GM18858 (cell line): Measurements from ENCODE around the gene LOXL3.

Experiments
- ATAC-seq: cut with Tn5 transposase; IDR thresholded peaks from one replicate; pipeline ENCODE4 v1.9.1; 2021; ENCODE audit not compliant: unreplicated experiment

LOXL3 gene

DNA sequence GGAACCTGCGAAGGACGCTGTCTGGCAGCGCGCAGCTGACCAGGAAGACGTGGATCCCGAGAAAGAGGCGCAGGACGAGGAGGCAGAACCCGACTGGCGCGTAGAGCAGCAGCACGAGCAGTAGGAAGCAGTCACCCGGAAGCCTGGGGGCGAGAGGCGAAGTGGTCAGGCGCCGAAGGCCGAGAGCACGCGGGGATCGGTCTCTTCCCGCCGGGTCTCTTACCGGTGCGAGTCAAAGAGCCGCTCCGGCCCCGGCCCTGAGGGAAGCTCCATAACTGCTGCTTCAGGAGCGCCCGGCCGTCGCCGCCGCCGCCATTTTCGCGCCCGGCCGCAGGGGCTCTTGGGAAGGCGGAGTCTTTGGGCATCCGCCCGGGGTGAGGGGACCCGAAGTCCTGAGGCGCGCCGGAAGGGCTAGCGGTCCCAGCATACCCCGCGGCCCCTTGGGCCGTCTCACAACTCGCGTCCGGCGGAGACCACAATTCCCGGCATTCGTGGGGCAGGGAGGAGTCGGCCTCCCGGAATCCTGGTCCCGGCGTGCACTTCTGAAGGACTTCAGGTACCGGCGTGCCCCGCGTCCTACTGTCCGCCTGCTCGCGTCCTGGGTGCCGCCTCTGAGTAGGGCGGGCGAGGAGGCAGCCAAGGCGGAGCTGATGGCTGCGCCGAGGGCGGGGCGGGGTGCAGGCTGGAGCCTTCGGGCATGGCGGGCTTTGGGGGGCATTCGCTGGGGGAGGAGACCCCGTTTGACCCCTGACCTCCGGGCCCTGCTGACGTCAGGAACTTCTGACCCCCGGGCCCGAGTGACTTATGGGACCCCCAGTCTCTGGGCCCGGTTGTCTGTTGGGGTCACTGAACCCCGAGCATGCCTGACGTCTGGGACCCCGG, 24.1 kb downstream of the LOXL3 start, which contains the start of the genes AUP1 and HTRA2:
Gene AUP1 (minus strand): TSS at position 350 of the 882 bp plus-strand sequence. CDS start 77 bp downstream, at position 273.
Gene HTRA2 (plus strand): TSS at position 577 of the 882 bp plus-strand sequence. CDS start 74 bp downstream, at position 651.
- peak; percentile 76 for ATAC-seq

DNA sequence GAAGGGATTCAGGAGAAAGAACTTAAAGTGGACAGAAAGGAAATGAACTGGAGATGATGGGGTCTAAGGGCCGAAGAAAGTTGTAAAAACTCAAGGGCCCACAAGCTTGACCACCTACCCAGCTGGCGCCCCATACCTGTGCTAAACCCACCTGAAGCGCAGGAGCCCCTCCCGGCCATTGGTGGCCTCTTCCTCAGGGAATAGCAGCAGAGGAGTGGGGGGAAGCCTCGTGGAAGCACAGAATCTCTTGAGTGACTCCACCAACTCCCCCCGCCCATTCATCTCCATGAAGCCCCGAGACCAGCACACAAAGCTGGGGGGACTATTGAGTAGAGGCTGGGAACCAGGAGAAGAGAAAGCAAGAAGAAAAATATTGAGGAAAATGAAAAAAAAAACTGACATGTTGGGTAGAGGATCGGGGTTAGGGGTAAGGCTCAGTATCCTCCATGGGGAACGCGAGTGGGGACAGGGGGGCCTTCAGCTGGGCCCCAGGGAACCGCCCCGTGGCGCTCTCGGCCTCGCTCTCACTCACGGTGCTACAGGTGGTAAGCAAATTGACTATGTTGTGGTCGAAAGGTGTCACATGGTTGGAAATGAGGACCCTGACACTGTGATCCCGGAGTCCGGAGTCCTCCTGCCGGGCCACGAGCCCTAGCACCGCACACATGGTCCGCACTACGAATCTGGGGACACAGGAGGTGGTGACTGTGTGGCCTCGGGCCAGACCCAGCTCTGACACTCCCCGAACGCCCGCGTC, 25.0 kb downstream of the LOXL3 start:
- no peak for ATAC-seq

DNA sequence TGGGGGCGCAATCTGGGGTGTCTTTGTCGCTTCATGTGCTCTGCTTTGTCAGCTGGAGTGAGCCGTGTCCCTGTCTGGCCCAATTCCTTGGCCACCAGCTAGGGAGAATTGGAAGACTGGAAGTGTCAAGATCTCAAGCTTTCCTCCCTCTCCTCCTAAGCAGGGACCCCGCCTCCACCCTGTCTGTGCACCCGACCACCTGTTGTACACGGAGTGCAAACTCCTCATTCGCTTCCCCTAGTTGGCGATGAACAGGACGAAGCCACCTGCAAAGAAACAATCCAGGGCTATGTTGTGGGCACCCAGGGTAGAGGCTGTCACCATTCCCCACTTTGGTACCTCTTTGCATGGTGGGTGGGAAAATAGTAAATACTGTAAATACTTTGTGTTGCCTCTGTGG, 26.0 kb downstream of the LOXL3 start:
- ATAC-seq, result no peak

DNA sequence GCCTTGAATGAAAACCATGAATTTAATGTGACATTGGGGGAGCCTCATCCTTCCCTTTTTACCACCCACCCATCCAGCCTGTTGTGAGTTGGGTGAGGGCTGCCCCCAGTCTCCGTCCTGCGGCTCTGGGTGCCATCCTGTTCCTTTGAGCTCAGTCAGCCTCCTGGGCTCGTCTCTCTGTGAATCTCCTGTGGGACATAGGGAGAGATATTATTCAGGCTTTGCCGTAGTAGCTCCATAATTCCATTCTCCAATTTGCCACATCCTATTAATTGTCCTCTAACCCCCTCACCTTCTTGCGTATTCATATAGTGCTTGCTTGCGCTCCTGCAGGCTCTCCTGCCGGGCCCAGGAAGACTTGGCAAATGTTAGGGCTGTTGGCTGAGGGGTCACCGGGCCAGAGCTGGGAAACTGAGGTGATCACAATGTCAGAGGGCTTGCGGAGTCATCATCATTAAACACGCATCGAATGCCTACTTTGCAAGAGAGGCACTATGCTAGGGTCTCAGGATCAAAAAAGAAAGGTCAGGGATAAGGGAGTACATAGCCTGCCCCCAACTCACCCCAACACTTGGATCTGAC, 27.0 kb downstream of the LOXL3 start:
- no peak for ATAC-seq

DNA sequence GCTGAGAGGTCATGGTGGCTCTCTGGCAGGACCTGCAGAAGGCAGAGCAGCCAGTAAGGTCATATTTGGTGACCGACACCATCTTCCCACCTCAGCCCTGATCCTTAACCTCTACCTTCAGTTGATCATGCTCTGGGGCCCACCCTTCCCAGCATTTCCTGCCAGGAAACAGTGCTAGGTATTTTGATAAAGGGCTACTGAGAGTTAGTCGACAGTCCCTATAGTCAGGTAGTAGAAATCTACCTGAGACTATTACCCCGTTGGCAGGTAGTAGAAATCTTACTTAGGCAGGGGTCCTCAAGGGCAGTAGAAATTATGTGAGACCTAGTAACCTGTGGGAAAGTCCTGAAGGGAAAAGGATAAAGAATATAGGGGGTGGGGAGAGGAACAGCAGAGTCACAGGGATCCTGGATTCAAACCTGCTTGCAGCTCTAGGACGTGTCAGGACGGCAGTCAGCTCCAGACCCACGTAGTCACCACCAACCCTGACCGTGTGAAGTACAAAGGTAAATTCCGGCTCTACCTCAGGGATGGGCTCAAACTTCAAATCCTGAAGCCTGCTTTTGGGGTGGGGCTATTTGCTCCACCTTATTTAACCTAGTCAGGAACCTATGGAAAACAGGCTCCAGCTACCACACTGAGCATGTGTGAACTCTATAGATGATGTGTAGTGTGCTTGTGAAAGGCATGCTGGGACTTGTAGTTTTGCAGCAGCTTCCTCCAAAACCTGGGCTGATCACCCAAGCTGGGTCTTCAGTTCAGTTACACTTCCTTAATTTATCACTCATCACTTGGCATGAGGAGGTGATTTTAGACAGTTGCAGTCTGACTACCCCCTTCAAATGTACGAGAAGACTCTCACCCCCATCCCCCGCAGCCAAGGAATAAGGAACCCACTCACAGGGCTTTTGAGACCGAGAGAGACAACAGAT, 27.8 kb downstream of the LOXL3 start, which contains the start of gene DQX1:
Gene DQX1 (minus strand): TSS at position 515 of the 932 bp plus-strand sequence. CDS start 502 bp downstream, at position 13.
- peak; percentile 25 for ATAC-seq

DNA sequence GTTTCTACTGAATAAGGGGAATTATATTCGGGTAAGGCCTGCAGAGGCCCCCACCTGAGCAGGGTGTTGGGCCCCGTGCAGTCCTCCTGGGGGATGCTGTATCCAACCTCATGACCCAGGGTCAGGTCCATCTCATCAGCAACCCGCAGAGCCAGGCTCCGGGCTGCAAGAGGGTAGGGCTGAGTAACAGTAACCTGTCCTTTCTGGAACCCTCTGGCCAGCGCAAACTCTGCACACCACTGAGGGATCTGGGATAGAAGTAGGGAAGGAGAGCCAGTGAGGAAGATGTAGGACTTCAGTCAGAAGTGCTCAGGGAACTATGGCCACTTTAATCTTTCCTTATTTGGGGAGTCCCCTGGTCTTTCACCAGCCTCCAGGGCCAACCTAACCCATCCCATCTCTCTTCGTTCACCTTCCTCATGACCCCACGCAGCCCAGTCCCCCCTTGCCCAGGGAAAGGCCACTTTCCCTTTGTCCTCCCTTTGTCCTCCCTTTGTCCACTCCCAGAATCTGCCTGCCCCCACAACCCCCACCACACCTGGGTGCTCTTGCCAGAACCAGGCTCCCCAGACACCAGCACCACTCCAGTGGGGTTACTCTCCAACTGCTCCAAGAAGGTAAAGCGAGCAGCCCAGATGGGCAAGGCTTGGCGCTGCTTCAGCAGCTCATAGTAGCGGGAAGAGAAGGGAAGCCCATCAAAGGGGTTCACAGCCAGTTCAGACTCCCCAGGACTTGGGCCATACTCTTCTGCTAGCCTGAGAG, 28.6 kb downstream of the LOXL3 start:
- no peak for ATAC-seq

DNA sequence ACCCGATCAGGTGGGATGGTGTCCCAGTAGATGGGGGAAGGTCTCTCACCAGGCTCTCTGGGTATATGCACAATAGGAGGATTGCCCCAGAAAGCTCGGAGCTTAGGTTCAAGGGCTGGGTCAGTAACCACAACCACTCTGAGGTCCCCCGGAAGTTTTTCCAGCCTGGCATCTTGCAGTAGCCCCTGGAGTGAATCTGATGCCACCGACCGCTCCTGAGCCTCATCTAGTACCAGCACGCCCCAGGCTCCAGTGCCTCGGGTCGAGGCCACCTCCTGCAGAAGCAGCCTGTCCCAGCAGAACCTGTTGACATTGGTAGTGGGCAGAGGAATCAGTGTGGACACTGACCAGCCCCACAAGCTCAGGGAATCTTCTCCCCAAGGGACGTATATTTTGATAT, 29.7 kb downstream of the LOXL3 start:
- no peak for ATAC-seq

DNA sequence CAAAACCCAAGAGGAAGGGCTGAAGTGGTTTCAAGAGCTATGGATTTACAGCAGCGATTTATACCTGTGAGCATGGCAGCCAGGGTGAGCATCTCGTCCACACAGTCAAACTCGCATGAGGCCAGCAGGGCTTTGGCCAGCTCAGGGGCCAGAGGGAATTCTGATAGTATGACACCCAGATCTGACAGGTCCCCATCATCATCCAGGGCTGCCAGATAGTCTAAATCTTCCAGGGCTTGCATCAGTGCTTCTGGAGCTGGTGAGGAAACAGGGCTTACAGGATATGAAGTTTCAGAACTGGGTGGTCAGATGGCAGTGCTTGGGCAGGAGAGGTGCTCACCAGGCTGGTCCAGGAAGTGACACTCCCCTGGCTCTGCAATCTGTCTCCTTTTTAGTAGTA, 31.2 kb downstream of the LOXL3 start:
- no peak for ATAC-seq

DNA sequence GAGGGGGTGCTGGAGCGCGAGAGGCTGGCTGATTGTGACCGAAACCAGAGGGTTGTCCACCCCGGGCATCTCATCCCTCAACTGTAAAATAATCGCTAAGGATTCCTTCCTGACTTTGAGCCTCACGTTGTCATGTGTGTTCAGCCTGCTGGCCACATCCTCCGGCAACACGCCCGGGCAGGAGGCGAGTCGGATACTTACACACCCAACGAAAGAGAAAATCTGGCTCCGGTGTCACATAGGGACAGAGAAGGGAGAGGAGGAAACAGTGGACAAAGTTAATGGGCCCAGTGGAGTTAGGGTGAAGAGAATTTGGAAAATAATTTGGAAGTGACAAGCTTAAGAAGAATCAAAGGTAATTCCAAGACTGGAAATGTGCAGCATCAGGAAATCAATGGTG, 37.1 kb downstream of the LOXL3 start:
- no peak for ATAC-seq

DNA sequence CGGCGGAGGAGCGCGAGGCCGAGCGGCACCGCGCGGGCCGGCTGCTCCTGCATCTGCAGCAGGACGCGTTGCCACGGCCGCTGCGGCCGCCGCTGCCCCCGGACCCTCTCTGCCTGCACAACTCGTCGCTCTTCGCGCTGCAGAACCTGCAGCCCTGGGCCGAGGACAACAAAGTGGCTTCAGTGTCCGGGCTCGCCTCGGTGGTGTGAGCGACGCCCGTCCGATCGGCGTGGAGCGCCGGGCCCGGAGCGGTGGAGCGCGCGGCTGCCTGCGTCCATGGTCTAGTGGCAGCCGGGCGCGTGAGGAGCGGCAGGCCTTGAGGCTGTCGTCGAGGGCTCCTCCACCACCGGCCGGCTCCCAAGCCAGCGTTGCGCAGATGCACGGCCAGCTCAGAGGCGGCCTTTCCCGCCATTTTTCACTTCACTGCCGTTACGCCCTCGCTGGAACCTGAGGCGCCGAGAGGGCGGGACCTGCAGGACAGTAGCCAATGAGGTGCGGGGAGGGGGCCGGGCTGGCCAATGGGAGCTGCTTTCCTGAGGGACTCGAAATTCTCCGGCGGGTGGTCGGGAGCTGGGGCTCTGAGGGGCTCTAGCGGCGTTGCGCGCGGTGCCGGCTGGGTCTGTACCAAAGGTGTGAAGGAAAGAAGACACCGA, 37.6 kb downstream of the LOXL3 start:
- no peak for ATAC-seq

DNA sequence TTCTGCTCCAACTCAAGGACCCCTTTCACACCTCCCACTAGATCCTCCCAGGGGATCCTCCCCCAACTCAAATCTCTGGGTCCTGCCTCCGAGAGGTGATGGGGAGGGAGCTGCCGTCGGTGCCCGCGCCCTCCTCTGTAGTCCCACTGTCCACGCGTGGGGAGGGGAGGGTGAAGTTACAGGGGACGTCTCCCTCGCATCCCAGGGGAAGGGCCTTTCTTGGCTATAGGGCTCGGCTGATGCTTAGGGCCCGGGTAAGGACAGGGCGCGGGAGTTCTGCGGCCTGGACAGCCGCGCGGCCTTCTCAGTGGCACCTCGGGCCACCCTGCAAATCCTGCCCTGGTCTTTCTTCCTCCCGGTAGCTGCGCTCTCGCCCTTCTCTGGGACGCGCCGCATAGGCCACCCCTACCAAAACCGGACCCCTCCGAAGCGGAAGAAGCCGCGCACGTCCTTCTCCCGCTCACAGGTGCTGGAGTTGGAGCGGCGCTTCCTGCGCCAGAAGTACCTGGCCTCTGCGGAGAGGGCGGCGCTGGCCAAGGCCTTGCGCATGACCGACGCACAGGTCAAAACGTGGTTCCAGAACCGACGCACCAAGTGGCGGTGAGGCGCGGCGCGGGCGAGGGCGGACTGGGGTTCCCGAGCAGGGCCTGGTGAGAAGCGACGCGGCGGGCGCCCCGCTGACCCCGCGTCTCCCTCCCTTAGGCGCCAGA, 38.3 kb downstream of the LOXL3 start:
- no peak for ATAC-seq

DNA sequence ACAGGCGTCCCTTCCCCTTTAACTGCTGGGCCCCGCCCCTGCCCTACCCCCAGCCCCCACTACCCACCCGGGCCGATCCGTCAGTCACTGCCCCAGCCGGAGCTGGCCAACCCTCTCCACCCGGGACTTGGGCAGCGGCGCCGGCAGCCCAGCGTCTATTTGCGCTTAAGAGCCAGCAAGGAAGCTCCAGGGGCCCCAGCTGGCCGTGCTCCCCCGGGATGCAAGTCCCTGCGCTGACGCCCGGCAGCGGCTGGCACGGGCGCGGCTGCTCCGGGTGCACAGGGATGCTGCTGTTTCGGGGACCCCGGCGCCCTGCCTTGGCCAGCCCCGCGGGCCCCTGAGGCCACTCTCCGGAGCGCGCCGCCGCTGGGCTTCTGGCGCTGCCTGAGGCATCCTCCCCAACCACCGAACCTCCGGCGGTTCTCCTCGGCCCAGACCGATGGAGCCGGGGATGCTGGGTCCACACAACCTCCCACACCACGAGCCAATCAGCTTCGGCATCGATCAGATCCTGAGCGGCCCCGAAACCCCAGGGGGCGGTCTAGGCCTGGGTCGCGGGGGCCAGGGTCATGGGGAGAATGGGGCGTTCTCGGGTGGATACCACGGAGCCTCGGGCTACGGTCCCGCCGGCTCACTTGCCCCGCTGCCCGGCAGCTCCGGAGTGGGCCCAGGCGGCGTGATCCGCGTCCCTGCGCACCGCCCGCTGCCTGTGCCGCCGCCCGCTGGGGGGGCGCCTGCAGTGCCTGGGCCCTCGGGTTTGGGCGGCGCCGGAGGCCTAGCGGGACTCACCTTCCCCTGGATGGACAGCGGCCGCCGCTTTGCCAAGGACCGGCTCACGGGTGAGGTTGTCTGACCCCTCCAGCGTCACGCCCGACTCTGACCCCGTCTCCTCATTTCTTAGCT, 39.1 kb downstream of the LOXL3 start, which contains the start of gene TLX2:
Gene TLX2 (plus strand): TSS at position 83 of the 903 bp plus-strand sequence. CDS start 357 bp downstream, at position 440.
- no peak for ATAC-seq

DNA sequence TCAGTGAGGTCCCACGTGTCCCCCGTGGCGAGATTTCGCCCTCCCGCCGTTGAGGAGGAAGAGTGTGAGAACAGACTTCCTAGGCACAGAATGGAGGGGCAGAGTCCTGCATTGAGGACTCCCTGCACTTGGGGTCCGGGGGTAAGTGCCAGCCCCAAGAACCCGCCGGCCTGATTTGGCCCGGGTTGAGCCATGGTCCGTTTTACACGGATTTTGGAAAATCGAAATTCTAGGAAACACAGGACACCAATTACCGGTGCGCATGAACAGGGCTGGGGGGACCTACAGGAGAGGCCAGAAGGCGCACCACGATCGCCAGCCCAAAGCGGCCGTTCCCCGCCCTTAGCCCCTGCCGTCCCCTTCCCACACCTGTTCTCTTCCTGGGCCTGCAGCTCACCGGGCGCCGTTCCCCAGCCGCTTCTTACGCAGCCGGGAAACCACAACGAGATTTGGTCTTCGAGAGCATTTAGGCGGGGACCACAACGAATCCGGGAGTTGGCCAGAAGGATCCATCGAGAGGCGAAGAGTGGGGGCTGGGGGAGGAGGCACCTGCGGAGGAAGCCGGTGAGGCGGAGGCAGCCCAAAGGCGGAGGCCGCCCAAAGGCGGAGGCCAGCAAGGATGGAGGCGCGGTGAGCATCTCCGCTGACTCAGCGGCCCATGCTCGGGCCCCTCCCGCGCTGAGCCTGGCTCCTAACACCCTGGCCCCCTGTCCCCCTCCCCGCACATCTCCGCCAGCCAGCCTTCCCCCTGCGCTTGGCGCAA, 40.0 kb downstream of the LOXL3 start:
- no peak for ATAC-seq

DNA sequence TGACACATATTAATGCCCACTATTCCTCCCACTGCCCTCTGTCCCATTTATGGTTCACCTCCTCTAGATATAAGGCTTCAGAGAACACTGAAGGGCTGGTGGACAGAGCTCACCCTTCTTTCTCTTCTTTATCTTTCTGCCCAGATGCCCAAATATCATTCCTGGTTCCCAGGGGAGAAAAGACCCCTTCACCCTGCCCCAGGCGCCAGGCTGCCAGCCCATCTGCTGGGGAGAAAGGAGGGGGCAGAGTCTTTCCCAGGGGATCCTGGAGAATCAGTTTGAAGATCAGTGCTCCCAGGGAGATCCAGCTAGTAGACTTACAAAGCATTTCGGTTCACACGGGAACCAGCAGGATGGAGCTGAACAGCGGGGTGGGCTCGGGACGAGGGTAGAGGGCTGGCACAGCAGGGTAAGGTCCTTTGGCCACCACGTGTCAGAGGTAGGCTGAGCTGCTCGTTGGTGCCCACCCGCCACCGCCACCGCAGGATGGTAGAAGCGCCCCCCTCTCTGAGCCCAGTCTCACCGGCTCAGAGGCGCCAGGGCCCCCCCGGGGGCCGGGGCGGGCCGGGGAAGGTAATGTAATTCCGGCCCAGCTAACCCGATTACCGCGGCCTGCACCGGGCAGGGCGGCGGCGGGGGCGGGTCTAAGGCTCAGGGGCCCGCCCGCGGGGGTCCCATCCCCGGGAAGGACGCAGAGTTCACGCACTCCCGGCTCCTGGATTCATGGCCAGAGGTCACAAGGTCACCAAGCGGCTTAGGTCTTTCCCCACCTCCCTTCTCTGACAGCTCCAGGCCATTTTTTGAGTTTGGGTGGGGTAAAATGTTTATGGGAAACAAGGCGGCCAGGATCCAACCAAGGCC, 40.8 kb downstream of the LOXL3 start:
- no peak for ATAC-seq

DNA sequence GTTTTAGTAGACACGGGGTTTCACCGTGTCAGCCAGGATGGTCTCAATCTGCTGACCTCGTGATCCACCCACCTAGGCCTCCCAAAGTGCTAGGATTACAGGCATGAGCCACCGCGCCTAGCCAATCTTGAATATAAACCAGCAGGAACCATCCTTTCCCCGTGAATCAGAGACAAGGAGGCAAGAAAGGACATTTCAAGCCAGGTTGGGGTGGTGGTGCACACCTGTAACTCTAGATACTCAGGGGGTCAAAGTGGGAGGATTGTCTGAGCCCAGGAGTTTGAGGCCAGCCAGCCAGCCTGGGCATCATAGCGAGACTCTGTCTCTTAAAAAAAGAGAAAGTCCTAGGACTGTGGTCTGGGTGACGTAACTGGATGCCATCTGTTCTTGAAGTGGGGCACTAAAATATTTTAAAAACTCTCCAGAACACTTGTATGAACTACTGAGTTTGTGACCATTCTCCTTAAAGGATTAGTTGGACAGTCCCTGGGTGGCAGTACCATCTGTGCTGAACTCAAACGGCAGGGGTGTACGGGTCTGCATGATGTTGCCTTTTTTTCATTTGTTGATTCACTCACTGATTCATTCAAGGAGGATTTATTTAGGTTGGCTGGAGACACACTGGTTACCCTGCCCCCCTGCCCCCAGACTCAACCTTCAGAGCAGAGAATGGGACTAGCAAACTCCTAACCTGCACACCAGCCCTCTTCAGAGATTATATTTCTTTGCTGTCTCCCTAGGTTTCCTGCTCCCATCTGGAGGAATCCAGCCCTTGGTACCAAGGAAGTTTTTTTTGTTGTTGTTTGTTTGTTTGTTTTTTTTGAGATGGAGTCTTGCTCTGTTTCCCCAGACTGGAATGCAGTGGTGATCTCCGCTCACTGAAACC, 42.4 kb downstream of the LOXL3 start:
- no peak for ATAC-seq
